Progenitor cell of endocrine pancreas (in vitro differentiated cells): ENCODE data around the gene BIRC2. TPM values are rescaled to one million over a fixed set of nuclear protein-coding genes. Genes with fewer than 3 reads are reported as not detected.

Experiments used
- DNase-seq: peaks from one replicate; pipeline ENCODE4 v3.0.0; 2021; ENCODE audit warnings: low spot score; ENCODE audit not compliant: unreplicated experiment
- H3K27ac Mint-ChIP-seq: 2 replicates; pipeline ENCODE4 v1.8.0; 2021; ENCODE audit warnings: mild to moderate bottlenecking, moderate library complexity, mixed read lengths
- H3K27me3 Mint-ChIP-seq: 2 replicates; pipeline ENCODE4 v1.8.0; 2021; ENCODE audit warnings: mixed read lengths
- H3K36me3 Mint-ChIP-seq: 2 replicates; pipeline ENCODE4 v1.8.0; 2022; ENCODE audit warnings: mixed read lengths; ENCODE audit not compliant: insufficient read depth
- H3K4me1 Mint-ChIP-seq: 2 replicates; pipeline ENCODE4 v1.8.0; 2021; ENCODE audit warnings: low read depth, mixed read lengths
- H3K4me3 Mint-ChIP-seq: 2 replicates; pipeline ENCODE4 v1.8.0; 2021; ENCODE audit warnings: low read depth, mild to moderate bottlenecking, moderate library complexity, mixed read lengths
- H3K9me3 Mint-ChIP-seq: 2 replicates; pipeline ENCODE4 v1.8.0; 2021; ENCODE audit warnings: low read depth, mixed read lengths
- total RNA-seq: library from RNA; stranded (reverse); gene quantifications from 2 replicates; pipeline ENCODE4 v1.2.1, GENCODE V29; 2021
- TF ChIP-seq, protein P1 (sequence below): fragments of 200-600 bp; sonication (generic); IDR thresholded peaks from one replicate; pipeline ENCODE4 v1.5.0; 2021; ENCODE audit warnings: antibody characterized with exemption, mild to moderate bottlenecking; ENCODE audit not compliant: unreplicated experiment

Gene BIRC2
- total RNA-seq, 1 donor from 2014 or later, result 66.3 TPM

DNA sequence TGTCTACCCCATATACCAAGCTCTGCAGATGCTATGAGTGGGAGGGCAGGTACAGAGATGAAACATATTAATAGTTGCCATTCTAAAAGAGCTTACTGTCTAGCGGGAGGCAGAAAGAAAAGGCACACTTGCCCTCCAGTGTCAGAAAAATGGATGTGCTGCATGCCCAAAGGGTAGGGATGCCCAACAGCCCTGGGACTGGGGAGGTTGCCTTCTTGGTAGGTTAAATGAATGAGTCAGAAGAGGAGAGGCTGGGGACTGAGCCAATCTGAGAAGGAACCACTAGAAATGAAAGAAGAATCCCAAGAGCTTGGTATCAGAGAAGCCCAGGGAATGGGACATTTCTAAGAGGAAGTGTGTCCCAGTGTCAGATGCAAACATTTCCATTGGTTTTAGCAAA, 28.5 kb upstream of the BIRC2 start:
- peaks cover 19% of the 10 kb centered on the region for H3K27me3 Mint-ChIP-seq
- peaks cover 8% of the 10 kb centered on the region for H3K4me1 Mint-ChIP-seq
- H3K36me3 Mint-ChIP-seq, result no peaks in the 10 kb centered on the region
- H3K4me3 Mint-ChIP-seq, result no peak overlapping the region
- H3K27ac Mint-ChIP-seq, result no peak overlapping the region
- H3K9me3 Mint-ChIP-seq, result no peaks in the 10 kb centered on the region
- no peak for DNase-seq
- TF ChIP-seq, protein P1, sequence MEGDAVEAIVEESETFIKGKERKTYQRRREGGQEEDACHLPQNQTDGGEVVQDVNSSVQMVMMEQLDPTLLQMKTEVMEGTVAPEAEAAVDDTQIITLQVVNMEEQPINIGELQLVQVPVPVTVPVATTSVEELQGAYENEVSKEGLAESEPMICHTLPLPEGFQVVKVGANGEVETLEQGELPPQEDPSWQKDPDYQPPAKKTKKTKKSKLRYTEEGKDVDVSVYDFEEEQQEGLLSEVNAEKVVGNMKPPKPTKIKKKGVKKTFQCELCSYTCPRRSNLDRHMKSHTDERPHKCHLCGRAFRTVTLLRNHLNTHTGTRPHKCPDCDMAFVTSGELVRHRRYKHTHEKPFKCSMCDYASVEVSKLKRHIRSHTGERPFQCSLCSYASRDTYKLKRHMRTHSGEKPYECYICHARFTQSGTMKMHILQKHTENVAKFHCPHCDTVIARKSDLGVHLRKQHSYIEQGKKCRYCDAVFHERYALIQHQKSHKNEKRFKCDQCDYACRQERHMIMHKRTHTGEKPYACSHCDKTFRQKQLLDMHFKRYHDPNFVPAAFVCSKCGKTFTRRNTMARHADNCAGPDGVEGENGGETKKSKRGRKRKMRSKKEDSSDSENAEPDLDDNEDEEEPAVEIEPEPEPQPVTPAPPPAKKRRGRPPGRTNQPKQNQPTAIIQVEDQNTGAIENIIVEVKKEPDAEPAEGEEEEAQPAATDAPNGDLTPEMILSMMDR, result no peak

GRCh38 chr11:102319544-102319943, 27.5 kb upstream of the BIRC2 start:
- Mint-ChIP-seq H3K27ac (no peak overlapping the region), H3K36me3 (no peaks in the 10 kb centered on the region), H3K27me3 (peaks cover 19% of the 10 kb centered on the region), H3K4me3 (no peak overlapping the region), H3K9me3 (no peaks in the 10 kb centered on the region), H3K4me1 (peaks cover 8% of the 10 kb centered on the region)
- TF ChIP-seq, protein P1, result no peak
- DNase-seq, result no peak

- Mint-ChIP-seq H3K36me3 (no peaks in the 10 kb centered on the region), H3K9me3 (no peaks in the 10 kb centered on the region), H3K4me1 (peaks cover 8% of the 10 kb centered on the region), H3K27ac (no peak overlapping the region), H3K27me3 (peaks cover 19% of the 10 kb centered on the region), H3K4me3 (no peak overlapping the region)
- TF ChIP-seq, protein P1, result no peak
- no peak for DNase-seq
Measured at GRCh38 chr11:102320188-102320587, 26.8 kb upstream of the BIRC2 start.

DNA sequence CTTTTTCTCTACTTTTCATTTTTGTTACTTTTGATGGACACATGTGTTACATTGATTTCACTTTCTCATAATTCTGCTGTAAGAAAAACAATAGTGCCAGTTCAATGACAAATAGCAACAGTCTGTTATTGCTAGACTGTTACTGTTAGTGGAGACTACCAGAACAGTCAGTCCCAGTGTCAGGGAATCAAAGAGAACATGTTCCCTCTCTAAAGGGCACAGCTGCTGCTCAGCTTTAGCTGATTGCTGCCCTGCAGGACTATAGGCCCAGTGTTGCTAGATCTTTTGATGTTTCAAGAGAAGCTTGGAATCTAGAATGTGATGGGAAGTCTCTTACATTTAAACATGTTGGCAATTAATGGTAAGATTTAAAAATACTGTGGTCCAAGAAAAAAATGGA, 26.3 kb upstream of the BIRC2 start:
- Mint-ChIP-seq H3K27me3 (peaks cover 19% of the 10 kb centered on the region), H3K27ac (no peak overlapping the region), H3K4me3 (no peak overlapping the region), H3K36me3 (no peaks in the 10 kb centered on the region), H3K9me3 (no peaks in the 10 kb centered on the region), H3K4me1 (peaks cover 8% of the 10 kb centered on the region)
- DNase-seq, result no peak
- TF ChIP-seq, protein P1, result no peak

GRCh38 chr11:102322560-102322959, 24.5 kb upstream of the BIRC2 start:
- H3K4me1 Mint-ChIP-seq, result peaks cover 2% of the 10 kb centered on the region
- H3K9me3 Mint-ChIP-seq, result no peaks in the 10 kb centered on the region
- H3K27ac Mint-ChIP-seq, result no peak overlapping the region

More at GRCh38 chr11:102322560-102322959, 24.5 kb upstream of the BIRC2 start:
- DNase-seq, result no peak
- H3K27me3 Mint-ChIP-seq, result peaks cover 13% of the 10 kb centered on the region
- H3K36me3 Mint-ChIP-seq, result no peaks in the 10 kb centered on the region
- TF ChIP-seq, protein P1, result no peak
- H3K4me3 Mint-ChIP-seq, result no peak overlapping the region
